ENCODE data around the gene ERC2. TPM values are rescaled to one million over a fixed set of nuclear protein-coding genes. Genes with fewer than 3 reads are reported as not detected.

Gene ERC2
- total RNA-seq, 3 donors from 2014 or later = 0.64 to 7.3 (median 1.3) TPM

- H3K27me3 ChIP-seq = no peaks in the 10 kb centered on the region
- H3K9me3 ChIP-seq = no peaks in the 10 kb centered on the region
- intact Hi-C loops (cut with DNase I; ENCODE audit: low total_unique reads) = no loop called here
- no peaks in the 10 kb centered on the region for H3K36me3 ChIP-seq
- no peaks in the 10 kb centered on the region for H3K4me1 ChIP-seq
- no peak overlapping the region for H3K27ac ChIP-seq
- TF ChIP-seq POLR2A (IDR thresholded peaks at IDR 0.05) = no peak
- TF ChIP-seq, protein P1, sequence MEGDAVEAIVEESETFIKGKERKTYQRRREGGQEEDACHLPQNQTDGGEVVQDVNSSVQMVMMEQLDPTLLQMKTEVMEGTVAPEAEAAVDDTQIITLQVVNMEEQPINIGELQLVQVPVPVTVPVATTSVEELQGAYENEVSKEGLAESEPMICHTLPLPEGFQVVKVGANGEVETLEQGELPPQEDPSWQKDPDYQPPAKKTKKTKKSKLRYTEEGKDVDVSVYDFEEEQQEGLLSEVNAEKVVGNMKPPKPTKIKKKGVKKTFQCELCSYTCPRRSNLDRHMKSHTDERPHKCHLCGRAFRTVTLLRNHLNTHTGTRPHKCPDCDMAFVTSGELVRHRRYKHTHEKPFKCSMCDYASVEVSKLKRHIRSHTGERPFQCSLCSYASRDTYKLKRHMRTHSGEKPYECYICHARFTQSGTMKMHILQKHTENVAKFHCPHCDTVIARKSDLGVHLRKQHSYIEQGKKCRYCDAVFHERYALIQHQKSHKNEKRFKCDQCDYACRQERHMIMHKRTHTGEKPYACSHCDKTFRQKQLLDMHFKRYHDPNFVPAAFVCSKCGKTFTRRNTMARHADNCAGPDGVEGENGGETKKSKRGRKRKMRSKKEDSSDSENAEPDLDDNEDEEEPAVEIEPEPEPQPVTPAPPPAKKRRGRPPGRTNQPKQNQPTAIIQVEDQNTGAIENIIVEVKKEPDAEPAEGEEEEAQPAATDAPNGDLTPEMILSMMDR (IDR thresholded peaks at IDR 0.05) = no peak
- TF ChIP-seq POLR2AphosphoS5 (IDR thresholded peaks at IDR 0.05) = no peak
- no peak overlapping the region for H3K4me3 ChIP-seq
- DNase-seq (ENCODE audit: low spot score in 2 of 2) = no peak
These were observed 498.6 kb downstream of the ERC2 start for GRCh38 chr3:55969634-55970033.

GRCh38 chr3:55968331-55968730, 499.9 kb downstream of the ERC2 start:
- DNase-seq (ENCODE audit: low spot score in 2 of 2) = no peak
- intact Hi-C loops (cut with DNase I; ENCODE audit: low total_unique reads) = no loop called here

GRCh38 chr3:55966566-55966965, 501.7 kb downstream of the ERC2 start:
- no peak overlapping the region for H3K27ac ChIP-seq
- TF ChIP-seq POLR2AphosphoS5 (IDR thresholded peaks at IDR 0.05) (no peak), POLR2A (IDR thresholded peaks at IDR 0.05) (no peak)
- TF ChIP-seq, protein P1 (IDR thresholded peaks at IDR 0.05) = no peak
- no peak overlapping the region for H3K4me3 ChIP-seq
- no peaks in the 10 kb centered on the region for H3K36me3 ChIP-seq
- H3K9me3 ChIP-seq = no peaks in the 10 kb centered on the region
- intact Hi-C loops (cut with DNase I; ENCODE audit: low total_unique reads) = no loop called here
- H3K27me3 ChIP-seq = no peaks in the 10 kb centered on the region
- DNase-seq (ENCODE audit: low spot score in 2 of 2) = no peak
- no peaks in the 10 kb centered on the region for H3K4me1 ChIP-seq

More at GRCh38 chr3:55968331-55968730, 499.9 kb downstream of the ERC2 start:
- TF ChIP-seq, protein P1 (IDR thresholded peaks at IDR 0.05) = no peak
- TF ChIP-seq POLR2AphosphoS5 (IDR thresholded peaks at IDR 0.05) (no peak), POLR2A (IDR thresholded peaks at IDR 0.05) (no peak)
- no peak overlapping the region for H3K27ac ChIP-seq
- H3K4me1 ChIP-seq = no peaks in the 10 kb centered on the region
- H3K27me3 ChIP-seq = no peaks in the 10 kb centered on the region
- no peaks in the 10 kb centered on the region for H3K36me3 ChIP-seq
- no peak overlapping the region for H3K4me3 ChIP-seq
- no peaks in the 10 kb centered on the region for H3K9me3 ChIP-seq

GRCh38 chr3:55965776-55966175, 502.5 kb downstream of the ERC2 start:
- H3K4me1 ChIP-seq = no peaks in the 10 kb centered on the region
- no peak for DNase-seq (ENCODE audit: low spot score in 2 of 2)
- H3K36me3 ChIP-seq = no peaks in the 10 kb centered on the region
- H3K27me3 ChIP-seq = no peaks in the 10 kb centered on the region
- intact Hi-C loops (cut with DNase I; ENCODE audit: low total_unique reads) = no loop called here
- TF ChIP-seq, protein P1 (IDR thresholded peaks at IDR 0.05) = no peak
- TF ChIP-seq POLR2A (IDR thresholded peaks at IDR 0.05) (no peak), POLR2AphosphoS5 (IDR thresholded peaks at IDR 0.05) (no peak)
- no peaks in the 10 kb centered on the region for H3K9me3 ChIP-seq
- H3K27ac ChIP-seq = no peak overlapping the region
- no peak overlapping the region for H3K4me3 ChIP-seq

DNA sequence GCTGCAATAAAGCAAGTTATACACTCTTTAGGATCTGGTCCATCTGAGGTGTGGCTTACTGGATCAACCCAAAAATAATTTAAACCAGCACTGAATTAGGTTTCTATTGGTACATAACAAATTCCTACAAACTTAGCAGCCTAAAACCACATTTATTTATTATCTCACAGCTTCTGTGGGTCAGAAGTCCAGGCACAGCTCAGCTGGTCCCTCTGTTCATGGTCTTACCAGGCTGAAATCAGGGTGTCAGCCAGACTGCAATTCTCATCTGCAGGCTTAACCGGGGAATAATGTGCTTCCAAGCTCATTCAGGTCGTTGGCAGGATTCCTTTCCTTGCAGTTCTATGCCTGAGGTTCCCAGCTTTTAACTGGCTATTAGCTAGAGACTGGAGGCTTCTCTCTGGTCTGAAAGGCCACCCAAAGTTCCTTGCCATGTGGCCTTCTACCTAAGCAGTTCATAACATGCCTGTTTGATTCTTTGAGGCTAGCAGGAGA, 503.7 kb downstream of the ERC2 start:
- intact Hi-C loops (cut with DNase I; ENCODE audit: low total_unique reads) = no loop called here

More for the DNA sequence above, 503.7 kb downstream of the ERC2 start:
- Histone ChIP-seq H3K4me1 (no peaks in the 10 kb centered on the region), H3K4me3 (no peak overlapping the region), H3K27me3 (no peaks in the 10 kb centered on the region), H3K36me3 (no peaks in the 10 kb centered on the region), H3K9me3 (no peaks in the 10 kb centered on the region), H3K27ac (no peak overlapping the region)
- TF ChIP-seq POLR2A (IDR thresholded peaks at IDR 0.05) = no peak
- TF ChIP-seq POLR2AphosphoS5 (IDR thresholded peaks at IDR 0.05) = no peak
- TF ChIP-seq, protein P1 (IDR thresholded peaks at IDR 0.05) = no peak
- no peak for DNase-seq (ENCODE audit: low spot score in 2 of 2)

All from breast epithelium (tissue), 4 donors.